Measurements from ENCODE around the gene KIRREL1.

Gene KIRREL1

DNA sequence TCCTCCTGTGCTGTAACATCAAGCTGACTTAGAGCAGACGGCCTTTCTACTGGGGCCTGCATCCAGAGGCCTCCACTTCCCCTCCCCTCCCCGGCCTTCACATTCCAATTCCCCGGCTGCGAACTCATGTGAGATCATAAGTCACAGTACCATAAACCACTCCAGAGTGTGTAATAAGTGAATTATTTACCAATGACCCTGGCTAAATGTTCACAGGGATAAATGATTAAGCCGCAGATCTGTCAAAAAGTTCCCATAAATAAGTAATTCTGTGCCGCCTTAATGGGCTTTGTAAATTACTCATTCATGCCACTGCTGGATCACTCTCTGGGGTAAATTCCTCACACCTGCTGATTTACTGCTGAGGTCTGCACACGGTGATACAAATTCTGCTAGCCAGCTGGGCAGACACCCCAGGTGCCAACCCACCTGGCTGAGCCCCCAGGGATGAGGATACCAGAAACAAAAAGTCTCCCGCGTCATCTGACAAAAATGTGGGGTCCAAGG lies 27.4 kb upstream of the KIRREL1 start:
- Mint-ChIP-seq H3K9me3 (ENCODE audit: low read depth) (no peaks in the 10 kb centered on the region), H3K4me1 (ENCODE audit: low read depth) (no peaks in the 10 kb centered on the region), H3K27ac (no peak overlapping the region), H3K27me3 (peaks cover 11% of the 10 kb centered on the region), H3K4me3 (no peak overlapping the region), H3K36me3 (no peaks in the 10 kb centered on the region)

DNA sequence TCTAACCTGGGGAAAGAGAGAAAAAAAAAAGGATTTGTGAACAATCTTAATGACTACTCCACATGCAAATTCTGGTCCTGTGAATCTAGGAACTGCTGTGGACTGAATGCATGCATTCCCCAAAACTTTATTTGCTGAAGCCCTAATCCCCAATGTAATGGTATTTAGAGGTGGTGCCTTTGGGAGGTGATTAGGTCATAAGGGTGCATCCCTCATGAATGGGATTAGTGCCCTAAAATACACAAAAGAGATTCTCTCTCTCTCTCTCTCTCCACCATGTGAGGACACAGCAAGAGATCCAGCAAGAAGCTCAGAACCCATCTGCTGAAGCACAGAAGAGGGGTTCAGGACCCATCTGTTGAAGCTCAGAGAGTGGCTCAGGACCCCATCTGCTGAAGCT lies 26.2 kb upstream of the KIRREL1 start:
- Mint-ChIP-seq H3K27ac (no peak overlapping the region), H3K36me3 (no peaks in the 10 kb centered on the region), H3K4me1 (ENCODE audit: low read depth) (no peaks in the 10 kb centered on the region), H3K4me3 (no peak overlapping the region), H3K27me3 (peaks cover 10% of the 10 kb centered on the region), H3K9me3 (ENCODE audit: low read depth) (no peaks in the 10 kb centered on the region)

DNA sequence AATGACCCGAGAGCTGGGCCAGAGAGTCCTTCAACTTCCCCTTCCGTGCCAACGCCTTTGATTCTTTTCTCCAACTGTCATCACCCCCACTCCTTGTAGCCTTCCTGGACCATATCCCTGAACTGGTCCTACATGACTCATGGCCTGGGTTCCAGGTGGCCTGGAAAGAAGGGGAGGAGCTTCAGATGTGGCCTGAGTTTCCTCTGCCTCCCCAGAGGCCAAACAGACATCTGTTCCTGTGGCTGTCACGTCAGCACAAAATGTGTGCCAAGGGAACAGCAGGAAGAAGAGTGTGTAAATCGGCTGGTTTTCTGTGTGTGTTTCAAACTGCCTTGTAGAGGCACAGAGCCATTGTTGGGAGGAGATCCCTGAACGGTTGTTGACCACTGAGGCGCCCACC lies 24.9 kb upstream of the KIRREL1 start:
- no peaks in the 10 kb centered on the region for H3K4me1 Mint-ChIP-seq (ENCODE audit: low read depth)
- H3K9me3 Mint-ChIP-seq (ENCODE audit: low read depth), result no peaks in the 10 kb centered on the region
- no peaks in the 10 kb centered on the region for H3K36me3 Mint-ChIP-seq
- H3K27me3 Mint-ChIP-seq, result peaks cover 5% of the 10 kb centered on the region
- H3K4me3 Mint-ChIP-seq, result no peak overlapping the region
- H3K27ac Mint-ChIP-seq, result no peak overlapping the region

DNA sequence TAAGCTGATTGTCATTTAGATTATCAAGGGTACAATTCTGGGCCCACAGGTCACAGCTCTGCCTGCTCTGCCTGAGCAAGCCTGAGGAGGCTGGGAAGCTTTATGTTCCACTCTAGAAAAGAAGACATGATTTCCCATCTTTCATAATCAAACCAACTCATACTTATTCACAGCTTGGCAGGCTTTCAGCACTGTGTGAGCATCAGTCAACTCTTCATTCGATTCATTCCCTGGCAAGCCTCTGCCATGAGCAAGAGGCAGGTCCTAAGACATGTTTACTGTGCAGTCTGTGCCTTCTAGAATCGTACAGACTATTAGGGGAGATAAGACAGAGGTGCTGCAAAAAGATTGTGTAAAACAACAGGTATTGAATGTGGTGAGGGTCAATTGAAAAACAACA lies 24.5 kb upstream of the KIRREL1 start:
- Mint-ChIP-seq H3K27ac (no peak overlapping the region), H3K4me1 (ENCODE audit: low read depth) (no peaks in the 10 kb centered on the region), H3K9me3 (ENCODE audit: low read depth) (no peaks in the 10 kb centered on the region), H3K36me3 (no peaks in the 10 kb centered on the region), H3K27me3 (peaks cover 5% of the 10 kb centered on the region), H3K4me3 (no peak overlapping the region)

DNA sequence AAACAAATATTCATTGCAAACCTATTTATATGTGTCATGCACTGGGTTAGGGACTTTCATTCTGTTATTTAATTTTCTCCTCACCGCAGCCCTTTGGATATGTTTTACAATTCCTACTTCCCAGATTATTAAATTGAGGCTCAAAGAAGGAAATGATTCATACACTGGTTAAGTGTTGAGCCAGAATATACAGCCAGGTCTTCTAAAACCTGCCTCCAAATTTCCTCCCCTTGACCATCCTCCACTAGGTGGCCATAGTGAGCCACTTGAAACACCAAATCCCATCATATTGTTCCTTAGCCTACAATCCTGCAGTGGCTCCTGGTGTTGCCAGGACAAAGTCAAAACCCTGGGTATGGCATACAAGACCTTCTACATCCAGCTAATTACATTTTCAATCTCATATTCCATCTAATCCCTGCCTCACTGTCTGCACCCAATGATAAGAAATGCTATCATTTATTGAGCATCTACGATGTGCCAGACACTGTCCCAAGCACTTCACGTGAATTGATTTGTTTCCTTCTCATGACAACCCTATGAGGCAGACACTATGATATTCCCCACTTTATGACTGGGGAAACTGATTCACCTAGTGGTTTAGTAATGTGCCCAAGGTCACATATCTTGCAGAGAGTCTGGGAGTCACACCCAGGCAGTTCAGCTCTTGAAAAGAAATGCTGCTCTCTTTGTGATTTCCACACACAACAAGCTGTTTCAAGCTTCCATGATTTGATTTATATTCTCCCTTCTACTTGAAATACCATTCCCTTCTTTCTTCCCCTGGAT lies 23.6 kb upstream of the KIRREL1 start:
- no peak overlapping the region for H3K4me3 Mint-ChIP-seq
- no peaks in the 10 kb centered on the region for H3K4me1 Mint-ChIP-seq (ENCODE audit: low read depth)
- no peaks in the 10 kb centered on the region for H3K36me3 Mint-ChIP-seq
- H3K9me3 Mint-ChIP-seq (ENCODE audit: low read depth), result no peaks in the 10 kb centered on the region
- no peak overlapping the region for H3K27ac Mint-ChIP-seq
- H3K27me3 Mint-ChIP-seq, result peaks cover 5% of the 10 kb centered on the region

DNA sequence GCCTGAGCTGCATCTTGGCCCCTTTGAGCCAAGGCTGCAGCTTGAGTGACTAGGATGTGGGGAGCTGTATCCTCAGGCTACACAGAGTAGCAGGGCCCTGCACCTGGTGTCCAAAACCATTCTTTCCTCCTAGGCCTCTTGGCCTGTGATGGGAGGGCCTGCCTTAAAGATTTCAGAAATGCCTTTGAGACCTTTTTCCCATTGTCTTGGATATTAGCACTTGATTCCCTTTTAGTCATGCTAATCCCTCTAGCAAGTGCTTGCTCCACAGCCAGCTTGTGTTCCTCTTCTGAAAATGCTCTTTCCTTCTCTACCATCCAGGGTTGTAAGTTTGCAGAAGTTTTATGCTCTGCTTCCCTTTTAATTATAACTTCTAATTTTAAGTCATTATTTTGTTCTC lies 21.7 kb upstream of the KIRREL1 start:
- Mint-ChIP-seq H3K9me3 (ENCODE audit: low read depth) (peaks cover 4% of the 10 kb centered on the region), H3K4me3 (no peak overlapping the region), H3K36me3 (no peaks in the 10 kb centered on the region), H3K27ac (no peak overlapping the region), H3K27me3 (peaks cover 10% of the 10 kb centered on the region), H3K4me1 (ENCODE audit: low read depth) (no peaks in the 10 kb centered on the region)

DNA sequence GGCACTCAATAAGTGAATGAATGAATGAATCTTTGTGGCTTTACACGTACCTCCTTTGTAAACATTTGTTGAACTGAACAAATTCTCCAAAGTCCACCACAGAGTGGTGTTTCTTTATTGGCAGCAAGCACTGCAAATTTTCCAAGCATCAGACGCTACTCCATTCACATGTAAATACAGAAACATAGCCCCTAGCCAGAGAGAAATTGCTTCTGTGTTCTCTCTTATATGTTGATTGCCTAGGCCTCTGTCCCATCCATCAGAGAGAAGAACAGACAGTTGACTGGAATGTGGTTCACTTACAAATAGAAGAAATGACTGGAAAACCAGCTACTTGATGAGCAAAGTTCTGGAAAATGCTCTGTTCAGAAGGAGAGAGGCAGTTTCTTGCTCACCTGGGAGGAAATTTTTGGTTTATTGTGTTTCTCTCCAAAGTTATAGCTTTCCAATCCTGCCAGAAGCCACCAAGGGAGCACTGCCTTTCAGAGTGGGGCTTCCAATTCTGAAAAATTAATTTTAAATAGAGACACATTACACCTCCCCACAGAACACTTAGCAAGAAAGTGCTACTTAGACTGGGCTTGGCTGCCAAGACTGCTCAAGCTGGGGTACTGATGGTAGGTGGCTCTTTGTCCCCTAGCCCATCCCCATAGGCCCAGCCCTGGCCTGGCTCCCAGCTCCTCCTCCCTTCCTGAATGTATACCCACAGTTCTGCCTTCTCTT lies 18.1 kb upstream of the KIRREL1 start:
- Mint-ChIP-seq H3K36me3 (no peaks in the 10 kb centered on the region), H3K9me3 (ENCODE audit: low read depth) (peaks cover 4% of the 10 kb centered on the region), H3K4me3 (no peak overlapping the region), H3K27ac (no peak overlapping the region), H3K27me3 (peaks cover 13% of the 10 kb centered on the region), H3K4me1 (ENCODE audit: low read depth) (no peaks in the 10 kb centered on the region)

DNA sequence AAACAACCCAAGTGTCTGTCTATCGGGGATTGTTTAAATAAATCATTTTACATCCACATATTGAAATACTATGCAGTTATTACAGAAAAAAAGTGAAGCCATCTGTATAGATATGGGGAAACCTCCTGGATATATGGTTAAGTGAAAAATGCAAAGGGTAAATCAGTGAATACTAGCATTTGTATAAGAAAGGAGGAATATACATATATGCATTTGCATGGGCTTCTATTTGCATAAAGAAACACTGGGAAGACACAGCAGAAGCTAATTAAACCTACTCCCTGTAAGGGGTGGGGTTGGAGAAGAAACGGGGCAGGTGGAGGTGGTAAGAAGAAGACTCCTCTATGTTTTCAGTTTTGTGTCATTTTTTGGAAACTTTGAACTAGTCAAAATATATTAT lies 16.6 kb upstream of the KIRREL1 start:
- Mint-ChIP-seq H3K9me3 (ENCODE audit: low read depth) (peaks cover 4% of the 10 kb centered on the region), H3K27ac (no peak overlapping the region), H3K4me1 (ENCODE audit: low read depth) (no peaks in the 10 kb centered on the region), H3K36me3 (no peaks in the 10 kb centered on the region), H3K27me3 (peaks cover 10% of the 10 kb centered on the region), H3K4me3 (no peak overlapping the region)

DNA sequence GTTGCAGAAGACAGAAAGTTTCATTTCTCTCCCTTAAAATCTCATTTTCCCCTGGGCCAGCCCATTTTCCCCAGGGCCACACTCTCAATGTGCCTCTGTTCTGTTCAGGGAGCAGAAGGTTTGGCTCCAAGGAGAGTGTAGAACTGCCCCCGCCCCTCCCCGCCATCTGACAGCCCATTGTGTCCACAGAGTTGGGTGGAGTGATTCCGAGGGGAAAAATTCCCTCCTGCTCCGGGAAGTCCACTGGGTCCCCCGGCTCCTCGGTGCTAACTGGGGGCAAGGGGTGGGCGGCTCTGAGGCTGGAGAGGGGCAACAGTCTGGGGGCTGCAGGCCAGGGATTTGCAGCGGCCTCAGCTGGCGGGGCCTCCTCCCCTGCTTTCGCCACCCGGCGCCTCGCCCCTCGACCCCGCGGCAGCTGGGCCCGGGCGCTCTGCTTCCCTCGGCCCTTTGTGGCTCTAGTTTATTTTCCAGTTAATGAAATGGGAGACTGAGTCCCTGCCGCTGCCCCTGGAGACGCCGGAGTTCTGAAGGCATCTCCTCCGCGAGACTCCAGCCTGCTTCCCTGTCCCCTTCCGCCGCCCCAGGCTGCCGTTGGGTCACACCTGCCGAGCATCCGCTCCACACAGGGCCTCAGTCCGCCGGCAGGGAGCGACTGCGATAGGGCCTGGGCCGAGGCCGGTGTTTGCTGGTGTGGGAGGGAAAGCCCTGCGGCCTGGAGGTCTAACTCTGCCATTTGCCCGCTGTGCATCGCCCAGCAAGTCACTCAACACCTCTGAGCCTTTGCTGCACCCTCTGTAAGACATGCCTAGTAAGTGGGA lies 14.7 kb upstream of the KIRREL1 start:
- Mint-ChIP-seq H3K27ac (no peak overlapping the region), H3K4me1 (ENCODE audit: low read depth) (no peaks in the 10 kb centered on the region), H3K27me3 (peaks cover 10% of the 10 kb centered on the region), H3K36me3 (no peaks in the 10 kb centered on the region), H3K4me3 (peak overlapping the region; percentile 1), H3K9me3 (ENCODE audit: low read depth) (peaks cover 4% of the 10 kb centered on the region)

DNA sequence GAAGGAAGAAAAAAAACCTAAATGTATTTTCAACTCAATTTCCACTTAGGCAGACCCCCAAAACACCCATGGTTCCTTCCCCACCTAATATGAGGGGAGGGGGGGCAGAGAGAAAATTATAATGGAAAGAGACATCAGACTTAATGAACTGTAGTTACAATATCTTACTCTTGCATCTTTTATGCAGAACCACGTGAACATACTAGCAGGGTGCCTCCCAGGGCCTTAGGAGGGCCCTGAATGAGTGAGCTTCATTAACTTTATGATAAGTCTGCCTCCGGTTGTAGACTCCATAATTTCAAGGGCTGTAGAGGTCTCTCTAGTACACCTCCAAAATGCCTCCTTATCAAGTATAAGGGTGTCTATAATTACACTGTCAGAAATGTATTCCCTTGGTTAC lies 11.3 kb upstream of the KIRREL1 start:
- Mint-ChIP-seq H3K4me1 (ENCODE audit: low read depth) (no peaks in the 10 kb centered on the region), H3K9me3 (ENCODE audit: low read depth) (no peaks in the 10 kb centered on the region), H3K4me3 (no peak overlapping the region), H3K27me3 (peaks cover 6% of the 10 kb centered on the region), H3K36me3 (no peaks in the 10 kb centered on the region), H3K27ac (no peak overlapping the region)

DNA sequence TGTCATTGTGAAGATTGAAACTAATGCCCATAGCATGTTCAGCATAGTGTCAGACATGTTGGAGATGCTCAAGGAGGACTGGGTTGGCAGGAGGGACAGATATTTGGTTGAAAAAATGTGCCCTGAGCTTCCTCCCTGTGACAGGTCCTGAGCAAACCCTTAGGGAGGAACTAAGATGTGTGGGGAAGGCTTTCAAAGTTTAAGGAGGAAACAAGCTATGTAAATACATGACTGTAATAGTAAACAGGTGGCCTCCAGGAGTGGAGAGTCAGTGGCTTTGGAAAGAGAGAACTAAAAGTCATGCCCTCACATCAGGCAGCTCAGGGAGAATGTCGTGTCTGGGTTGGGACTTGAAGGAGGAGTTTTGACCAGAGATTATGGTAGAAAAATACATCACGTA lies 9.7 kb upstream of the KIRREL1 start:
- no peaks in the 10 kb centered on the region for H3K4me1 Mint-ChIP-seq (ENCODE audit: low read depth)
- H3K9me3 Mint-ChIP-seq (ENCODE audit: low read depth), result no peaks in the 10 kb centered on the region
- no peaks in the 10 kb centered on the region for H3K36me3 Mint-ChIP-seq
- no peak overlapping the region for H3K27ac Mint-ChIP-seq
- H3K4me3 Mint-ChIP-seq, result no peak overlapping the region
- H3K27me3 Mint-ChIP-seq, result peaks cover 3% of the 10 kb centered on the region

DNA sequence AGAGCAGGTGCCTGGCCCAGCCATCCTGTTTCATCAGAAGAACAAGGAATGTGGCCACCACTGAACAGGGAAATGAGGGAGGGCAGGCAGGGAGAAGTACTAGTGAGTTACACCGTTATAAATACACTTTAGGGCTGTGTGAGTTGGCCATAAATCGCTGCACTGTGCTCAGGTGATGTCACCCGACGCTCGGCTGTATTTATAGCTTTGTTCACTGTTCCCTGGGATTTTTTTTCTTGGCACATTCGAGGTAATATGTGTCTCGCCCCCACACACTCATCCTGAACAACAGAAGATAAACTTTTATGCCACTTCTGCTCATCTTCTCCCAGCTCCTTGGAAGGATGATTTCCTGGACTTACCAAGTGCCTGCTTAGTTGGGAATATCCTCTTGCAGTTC lies 9.0 kb upstream of the KIRREL1 start:
- Mint-ChIP-seq H3K36me3 (no peaks in the 10 kb centered on the region), H3K9me3 (ENCODE audit: low read depth) (no peaks in the 10 kb centered on the region), H3K27me3 (no peaks in the 10 kb centered on the region), H3K27ac (no peak overlapping the region), H3K4me3 (no peak overlapping the region), H3K4me1 (ENCODE audit: low read depth) (no peaks in the 10 kb centered on the region)

DNA sequence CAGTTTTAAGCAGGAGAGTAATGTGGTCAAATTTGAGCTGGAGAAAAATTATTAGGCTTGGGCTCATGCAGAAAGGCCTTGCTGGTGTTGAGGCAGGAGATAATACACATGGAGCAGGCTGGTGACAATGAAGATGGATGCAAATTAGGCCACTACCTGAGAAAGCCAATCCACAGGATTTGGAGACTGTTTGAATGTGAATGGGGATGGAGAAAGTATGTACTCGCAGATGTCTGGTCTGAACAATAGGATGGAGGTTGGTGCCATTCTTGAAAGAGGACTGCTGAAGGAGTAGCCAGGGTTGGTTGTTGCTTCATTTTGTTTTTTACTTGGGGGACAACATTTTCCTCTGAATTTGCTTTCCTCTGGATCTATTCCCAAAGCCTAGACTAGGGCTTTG lies 8.0 kb upstream of the KIRREL1 start:
- Mint-ChIP-seq H3K27ac (no peak overlapping the region), H3K27me3 (peaks cover 3% of the 10 kb centered on the region), H3K4me1 (ENCODE audit: low read depth) (no peaks in the 10 kb centered on the region), H3K4me3 (no peak overlapping the region), H3K9me3 (ENCODE audit: low read depth) (no peaks in the 10 kb centered on the region), H3K36me3 (no peaks in the 10 kb centered on the region)

DNA sequence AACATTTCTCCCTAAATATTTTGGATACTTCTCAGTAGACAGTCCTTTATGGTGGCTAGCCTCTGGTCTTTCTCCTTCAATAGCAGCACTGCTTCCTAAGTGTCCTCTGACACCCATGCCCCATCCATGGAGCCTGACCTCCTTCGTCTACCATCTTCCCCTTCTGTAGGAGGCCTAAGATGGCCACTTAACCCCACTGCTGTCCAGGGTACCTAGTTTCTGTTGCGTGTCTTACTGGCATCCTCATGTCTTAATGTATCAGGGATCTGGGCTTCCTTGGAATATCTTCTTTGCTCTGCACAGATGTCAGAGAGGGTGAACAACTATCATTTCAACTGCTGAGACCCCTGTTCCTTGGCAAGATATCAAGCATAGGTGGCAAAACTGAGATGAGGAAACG lies 5.4 kb upstream of the KIRREL1 start:
- peaks cover 15% of the 10 kb centered on the region for H3K27me3 Mint-ChIP-seq
- no peaks in the 10 kb centered on the region for H3K9me3 Mint-ChIP-seq (ENCODE audit: low read depth)
- no peak overlapping the region for H3K4me3 Mint-ChIP-seq
- peaks cover 2% of the 10 kb centered on the region for H3K4me1 Mint-ChIP-seq (ENCODE audit: low read depth)
- no peak overlapping the region for H3K27ac Mint-ChIP-seq
- no peaks in the 10 kb centered on the region for H3K36me3 Mint-ChIP-seq
